Measurements from ENCODE around the gene MZT2B. TPM values are rescaled to one million over a fixed set of nuclear protein-coding genes. Genes with fewer than 3 reads are reported as not detected.
"Not testable (repeated sequence)": the region's sequence is repeated elsewhere in the genome, so short reads cannot be mapped to it uniquely, and the experiment has no call there.

Gene MZT2B
- total RNA-seq, 2 experiments from 2014 or later: 414 to 422 TPM

DNA sequence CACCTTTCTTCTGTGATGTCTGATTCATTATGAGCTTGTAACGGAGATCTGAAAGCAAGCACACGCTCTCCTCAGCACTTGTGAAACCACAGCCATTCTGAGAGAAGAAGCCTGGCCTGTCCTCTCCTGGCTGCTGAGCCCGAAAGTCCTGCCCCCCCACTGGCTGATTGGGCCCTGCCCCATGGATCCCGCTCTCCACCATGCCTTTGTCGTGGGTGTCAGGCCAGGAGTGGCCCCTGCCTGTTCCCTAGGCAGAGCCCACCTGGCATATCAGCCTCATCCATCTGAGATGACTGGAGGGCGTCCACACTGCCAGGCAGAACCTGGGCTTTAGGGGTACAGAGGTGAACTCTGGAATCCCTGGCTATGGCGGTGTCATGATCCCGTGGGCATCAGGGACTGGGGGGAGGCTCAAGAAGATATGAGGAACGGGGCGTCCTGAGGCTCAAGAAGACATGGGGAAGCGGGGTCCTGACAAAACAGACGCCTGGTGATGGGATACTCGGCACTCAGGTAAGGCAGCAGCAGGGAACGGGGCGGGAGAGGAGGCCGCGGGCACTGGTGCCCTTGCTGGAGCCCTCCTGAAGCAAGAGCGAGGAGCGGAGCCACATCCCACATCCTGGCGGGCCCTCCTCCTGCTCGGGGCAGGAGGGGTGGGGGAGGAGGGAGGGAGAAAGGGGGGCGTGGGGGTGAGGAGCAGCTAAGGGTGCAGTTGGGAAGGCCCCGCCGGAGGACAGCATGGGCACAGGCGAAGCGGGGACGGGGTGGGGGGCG is 38.6 kb upstream of the MZT2B start:
- Mint-ChIP-seq H3K4me1 (peaks cover 16% of the 10 kb centered on the region), H3K4me3 (peak overlapping the region; percentile 48), H3K27me3 (peaks cover 10% of the 10 kb centered on the region)
- H3K27ac Mint-ChIP-seq; DNase-seq; H3K9me3 Mint-ChIP-seq; CTCF ChIA-PET; POLR2A ChIA-PET; H3K36me3 Mint-ChIP-seq (ENCODE audit: low read depth): not testable (repeated sequence)

GRCh38 chr2:130145006-130145414 is 37.1 kb upstream of the MZT2B start, which contains the start of gene CCDC74B:
Gene CCDC74B (minus strand): TSS chr2:130145112. CDS start chr2:130144996, 116 bp downstream.
- POLR2A ChIA-PET; H3K9me3 Mint-ChIP-seq; CTCF ChIA-PET; H3K27ac Mint-ChIP-seq; H3K36me3 Mint-ChIP-seq (ENCODE audit: low read depth): not testable (repeated sequence)
- peak; percentile 64 for DNase-seq
- Mint-ChIP-seq H3K4me1 (peaks cover 19% of the 10 kb centered on the region), H3K4me3 (peak within 1 kb of the TSS; percentile 68), H3K27me3 (peaks cover 10% of the 10 kb centered on the region)

DNA sequence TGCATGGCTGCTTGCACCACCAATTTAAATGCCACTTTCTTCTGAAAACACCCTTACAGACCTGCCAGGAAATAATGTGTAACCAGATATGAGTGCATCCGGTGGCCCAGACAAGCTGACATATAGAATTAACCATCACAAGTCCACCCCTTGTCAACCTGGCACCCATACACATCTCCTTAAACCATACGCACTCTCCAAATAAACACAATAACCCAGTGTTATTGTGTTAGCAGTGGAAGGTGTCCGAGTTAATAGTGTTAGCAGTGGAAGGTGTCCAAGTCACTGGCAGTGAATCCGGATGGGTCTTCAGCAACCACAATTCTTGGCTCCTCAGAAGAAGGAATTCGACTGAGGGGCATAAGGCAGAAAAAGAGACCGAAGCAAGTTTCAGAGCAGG is 33.5 kb upstream of the MZT2B start:
- H3K36me3 Mint-ChIP-seq (ENCODE audit: low read depth); DNase-seq; POLR2A ChIA-PET; H3K27ac Mint-ChIP-seq; CTCF ChIA-PET; H3K4me3 Mint-ChIP-seq; H3K9me3 Mint-ChIP-seq; H3K27me3 Mint-ChIP-seq: not testable (repeated sequence)
- H3K4me1 Mint-ChIP-seq: peaks cover 12% of the 10 kb centered on the region

- Mint-ChIP-seq H3K27ac (no peak overlapping the region), H3K4me3 (no peak overlapping the region), H3K27me3 (peaks cover 5% of the 10 kb centered on the region), H3K36me3 (ENCODE audit: low read depth) (peaks cover 12% of the 10 kb centered on the region), H3K4me1 (peaks cover 6% of the 10 kb centered on the region), H3K9me3 (no peaks in the 10 kb centered on the region)
- no peak for DNase-seq
- ChIA-PET POLR2A (no interaction called here), CTCF (no interaction called here)
These were observed 31.6 kb upstream of the MZT2B start for GRCh38 chr2:130150181-130151144.

DNA sequence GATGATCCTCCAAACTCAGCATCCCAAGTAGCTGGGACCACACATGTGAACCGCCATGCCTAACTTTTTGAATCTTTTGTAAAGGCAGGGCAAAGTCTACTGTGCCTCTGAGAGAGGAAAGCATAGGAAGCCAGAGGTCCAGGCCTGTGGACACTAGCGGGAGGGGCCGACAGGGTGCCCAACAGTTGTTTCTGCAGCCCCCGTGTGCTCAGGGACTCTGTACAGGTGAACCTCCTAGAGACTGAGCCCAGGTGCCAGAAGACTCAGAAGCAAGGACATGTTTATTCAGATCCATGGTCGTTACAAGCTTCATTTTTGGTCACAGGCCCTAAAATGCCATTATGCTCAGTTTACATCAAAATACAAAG is 30.9 kb upstream of the MZT2B start:
- H3K27me3 Mint-ChIP-seq: not testable (repeated sequence)

GRCh38 chr2:130152136-130152815 is 29.8 kb upstream of the MZT2B start:
- CTCF ChIA-PET, H3K4me1 Mint-ChIP-seq, DNase-seq, H3K4me3 Mint-ChIP-seq, H3K27me3 Mint-ChIP-seq, H3K27ac Mint-ChIP-seq, H3K9me3 Mint-ChIP-seq: not testable (repeated sequence)
- H3K36me3 Mint-ChIP-seq (ENCODE audit: low read depth): peaks cover 12% of the 10 kb centered on the region
- POLR2A ChIA-PET: interaction anchor here (0.8 kb wide), 1 partner anchor 29 kb away, joined by 3 read pairs; the partner anchor contains the start of gene SMPD4

More for the DNA sequence above, 30.9 kb upstream of the MZT2B start:
- H3K36me3 Mint-ChIP-seq (ENCODE audit: low read depth): peaks cover 12% of the 10 kb centered on the region
- H3K4me3 Mint-ChIP-seq, H3K4me1 Mint-ChIP-seq, POLR2A ChIA-PET, H3K27ac Mint-ChIP-seq, DNase-seq, CTCF ChIA-PET, H3K9me3 Mint-ChIP-seq: not testable (repeated sequence)

GRCh38 chr2:130152816-130153595 is 29.1 kb upstream of the MZT2B start:
- H3K4me3 Mint-ChIP-seq: no peak overlapping the region
- H3K27me3 Mint-ChIP-seq: no peaks in the 10 kb centered on the region
- H3K4me1 Mint-ChIP-seq: peaks cover 13% of the 10 kb centered on the region
- H3K36me3 Mint-ChIP-seq (ENCODE audit: low read depth): peaks cover 12% of the 10 kb centered on the region
- DNase-seq: no peak
- H3K27ac Mint-ChIP-seq: no peak overlapping the region
- POLR2A ChIA-PET: interaction anchor here (0.8 kb wide), 1 partner anchor 28 kb away, joined by 3 read pairs; the partner anchor contains the start of gene SMPD4
- H3K9me3 Mint-ChIP-seq: no peaks in the 10 kb centered on the region
- CTCF ChIA-PET: no interaction called here

- POLR2A ChIA-PET: interaction anchor here (0.7 kb wide), 1 partner anchor 28 kb away, joined by 3 read pairs; the partner anchor contains the start of gene SMPD4
- CTCF ChIA-PET, DNase-seq, H3K9me3 Mint-ChIP-seq, H3K4me3 Mint-ChIP-seq, H3K27ac Mint-ChIP-seq, H3K27me3 Mint-ChIP-seq: not testable (repeated sequence)
- Mint-ChIP-seq H3K4me1 (peaks cover 17% of the 10 kb centered on the region), H3K36me3 (ENCODE audit: low read depth) (peaks cover 12% of the 10 kb centered on the region)
These were observed 28.2 kb upstream of the MZT2B start for GRCh38 chr2:130153721-130154422.

GRCh38 chr2:130154423-130154770 is 27.7 kb upstream of the MZT2B start:
- CTCF ChIA-PET, H3K4me3 Mint-ChIP-seq, H3K27ac Mint-ChIP-seq: not testable (repeated sequence)

GRCh38 chr2:130154773-130155765 is 27.0 kb upstream of the MZT2B start:
- H3K27me3 Mint-ChIP-seq: no peaks in the 10 kb centered on the region
- no peak for DNase-seq
- no peak overlapping the region for H3K4me3 Mint-ChIP-seq
- ChIA-PET POLR2A (interaction anchor here (0.6 to 1.4 kb wide), 2 partner anchors 26 to 179 kb away, joined by 3 to 4 read pairs; partner anchors contain the start of gene SMPD4), CTCF (interaction anchor here (1.4 to 1.9 kb wide), 2 partner anchors 26 to 178 kb away, joined by 5 to 12 read pairs; partner anchors contain the start of gene SMPD4)
- peaks cover 21% of the 10 kb centered on the region for H3K4me1 Mint-ChIP-seq
- H3K27ac Mint-ChIP-seq: no peak overlapping the region
- H3K36me3 Mint-ChIP-seq (ENCODE audit: low read depth): peaks cover 11% of the 10 kb centered on the region
- no peaks in the 10 kb centered on the region for H3K9me3 Mint-ChIP-seq

More at GRCh38 chr2:130154423-130154770, 27.7 kb upstream of the MZT2B start:
- Mint-ChIP-seq H3K36me3 (ENCODE audit: low read depth) (peaks cover 12% of the 10 kb centered on the region), H3K4me1 (peaks cover 18% of the 10 kb centered on the region)
- H3K9me3 Mint-ChIP-seq, H3K27me3 Mint-ChIP-seq, DNase-seq: not testable (repeated sequence)
- POLR2A ChIA-PET: interaction anchor here (0.7 kb wide), 1 partner anchor 27 kb away, joined by 3 read pairs; the partner anchor contains the start of gene SMPD4

All from activated CD4-positive, alpha-beta memory T cell treated with anti-CD3 and anti-CD28 coated beads, Interleukin-2, amount 10 ng/mL, durations not matched to agents 7 days and 5 days (primary cell).